ENCODE data around the gene ME3. TPM values are rescaled to one million over a fixed set of nuclear protein-coding genes. Genes with fewer than 3 reads are reported as not detected.
A peak's percentile ranks its signal among the peaks of the same experiment; 100 is the strongest.

The ME3 gene
- polyA plus RNA-seq, 2 of the 4 experiments (the other 2 are of a cell fraction) = 19.7 to 22.3 TPM

GRCh38 chr11:86592047-86592591, 80.3 kb downstream of the ME3 start:
- no peak for DNase-seq (ENCODE audit: low read depth in 1 of 2, low spot score in 1 of 2)
- peak; percentile 6 to 23; a peak in 3 of 6 replicates for ATAC-seq
- Histone ChIP-seq H3K9me3 (0 out of 3 replicates have a peak, but pooled peaks cover 3% of the 10 kb centered on the region), H3K4me3 (no peak overlapping the region), H3K27ac (peak overlapping the region; percentile 89 to 90), H3K4me2 (peak overlapping the region; percentile 71), H3K4me1 (peaks cover 54% of the 10 kb centered on the region)
- 0% methylated on average over 1 of the region's 1 CpG for WGBS (ENCODE audit: missing lambda C conversion rate)
- CTCF ChIA-PET = interaction anchor here (1.0 to 4.6 kb wide), 4 partner anchors 16 to 135 kb away, joined by 3 to 34 read pairs (median 4); no protein-coding TSS in a partner anchor
- FAIRE-seq = no peak
- TF ChIP-seq FOXS1 (CRISPR knock-in tag; IDR thresholded peaks at IDR 0.05) (peak; percentile 72; the same call in 1 of the 2 replicates), HOXB5 (CRISPR knock-in tag; IDR thresholded peaks at IDR 0.05) (peak; percentile 39; the same call in 1 of the 2 replicates), HES2 (IDR thresholded peaks at IDR 0.05) (no peak)
- POLR2A ChIA-PET = interaction anchor here (1.3 to 3.2 kb wide), 5 partner anchors 14 to 208 kb away, joined by 3 to 17 read pairs (median 4); partner anchors contain the start of gene PRSS23

GRCh38 chr11:86591631-86592030, 80.8 kb downstream of the ME3 start:
- POLR2A ChIA-PET = interaction anchor here (1.5 kb wide), 1 partner anchor 13 kb away, joined by 5 read pairs; no protein-coding TSS in a partner anchor
- no peak for DNase-seq (ENCODE audit: low read depth in 1 of 2, low spot score in 1 of 2)
- CTCF ChIA-PET = interaction anchor here (2.1 to 4.6 kb wide), 2 partner anchors 17 to 135 kb away, joined by 5 to 34 read pairs; no protein-coding TSS in a partner anchor
- TF ChIP-seq TP53 (CRISPR knock-in tag; IDR thresholded peaks at IDR 0.05) = no peak
- no peak for TF ChIP-seq NFE2L2 (conservative IDR thresholded peaks at IDR 0.05; ENCODE audit: low read length)
- no peak for TF ChIP-seq E2F6 (IDR thresholded peaks at IDR 0.05; ENCODE audit: borderline replicate concordance, low read depth)
- no peak for TF ChIP-seq USF2 (IDR thresholded peaks at IDR 0.05)
- Histone ChIP-seq H3K4me1 (peaks cover 54% of the 10 kb centered on the region), H3K4me3 (no peak overlapping the region), H3K4me2 (peak overlapping the region; percentile 71), H3K27ac (peak overlapping the region; percentile 89 to 90), H3K9me3 (0 out of 3 replicates have a peak, but pooled peaks cover 3% of the 10 kb centered on the region)
- 85% methylated on average over 4 of the region's 4 CpGs for WGBS (ENCODE audit: missing lambda C conversion rate)
- no peak for ATAC-seq
- no peak for FAIRE-seq

GRCh38 chr11:86589856-86590589, 82.4 kb downstream of the ME3 start:
- POLR2A ChIA-PET = no interaction called here
- peaks cover 48% of the 10 kb centered on the region for H3K4me1 ChIP-seq
- no peak for FAIRE-seq
- TF ChIP-seq MAFK (IDR thresholded peaks at IDR 0.05; ENCODE audit: partially characterized antibody) (peak; percentile 88), E2F6 (IDR thresholded peaks at IDR 0.05; ENCODE audit: borderline replicate concordance, low read depth) (no peak)
- ATAC-seq = no peak
- CTCF ChIA-PET = interaction anchor here (0.8 to 1.7 kb wide), 5 partner anchors 12 to 133 kb away, joined by 3 to 8 read pairs (median 3); no protein-coding TSS in a partner anchor
- WGBS (ENCODE audit: missing lambda C conversion rate) = 96% methylated on average over 7 of the region's 7 CpGs
- H3K4me2 ChIP-seq = no peak overlapping the region
- no peak for DNase-seq (ENCODE audit: low read depth in 1 of 2, low spot score in 1 of 2)
- H3K4me3 ChIP-seq = no peak overlapping the region
- H3K27ac ChIP-seq = peak overlapping the region in 1 of 2 experiments; percentile 90; a peak in 3 of 6 replicates
- H3K9me3 ChIP-seq = 0 out of 3 replicates have a peak, but pooled peaks cover 3% of the 10 kb centered on the region

GRCh38 chr11:86589204-86589603, 83.2 kb downstream of the ME3 start:
- H3K4me2 ChIP-seq = no peak overlapping the region
- CTCF ChIA-PET = interaction anchor here (1.0 to 1.7 kb wide), 3 partner anchors 20 to 132 kb away, joined by 3 to 8 read pairs (median 4); no protein-coding TSS in a partner anchor
- ATAC-seq (no peak), FAIRE-seq (no peak), DNase-seq (ENCODE audit: low read depth in 1 of 2, low spot score in 1 of 2) (no peak)
- H3K4me1 ChIP-seq = peaks cover 40% of the 10 kb centered on the region
- H3K27ac ChIP-seq = peak overlapping the region; percentile 21 to 90; a peak in 3 of 6 replicates
- no peak for TF ChIP-seq ZSCAN20 (CRISPR knock-in tag; IDR thresholded peaks at IDR 0.05)
- no peak for TF ChIP-seq SREBF2 (IDR thresholded peaks at IDR 0.05)
- no peak for TF ChIP-seq ZNF302 (CRISPR knock-in tag; IDR thresholded peaks at IDR 0.05)
- no peak for TF ChIP-seq CHD2 (IDR thresholded peaks at IDR 0.05; ENCODE audit: low read length, partially characterized antibody)
- no peak for TF ChIP-seq MAZ (IDR thresholded peaks at IDR 0.05; ENCODE audit: borderline replicate concordance, low read depth, low read length)
- TF ChIP-seq FOSL2 (IDR thresholded peaks at IDR 0.05) = no peak
- TF ChIP-seq FOSL2 (CRISPR knock-in tag; IDR thresholded peaks at IDR 0.05) = no peak
- no peak for TF ChIP-seq PHF8 (IDR thresholded peaks at IDR 0.05; ENCODE audit: borderline replicate concordance, low read depth)
- no peak for TF ChIP-seq HOXB13 (CRISPR knock-in tag; IDR thresholded peaks at IDR 0.05; ENCODE audit: low read depth)
- no peak for TF ChIP-seq BCL3 (IDR thresholded peaks at IDR 0.05)
- no peak overlapping the region for H3K4me3 ChIP-seq
- POLR2A ChIA-PET = interaction anchor here (0.7 kb wide), 1 partner anchor 212 kb away, joined by 3 read pairs; no protein-coding TSS in a partner anchor
- H3K9me3 ChIP-seq = 0 out of 3 replicates have a peak, but pooled peaks cover 3% of the 10 kb centered on the region

All from A549 (cell line).